ENCODE data around the gene TMEM164. TPM values are rescaled to one million over a fixed set of nuclear protein-coding genes. Genes with fewer than 3 reads are reported as not detected.

Gene TMEM164
- total RNA-seq, 6 experiments from 2014 or later: 1.3 to 7.9 (median 2.8) TPM

DNA sequence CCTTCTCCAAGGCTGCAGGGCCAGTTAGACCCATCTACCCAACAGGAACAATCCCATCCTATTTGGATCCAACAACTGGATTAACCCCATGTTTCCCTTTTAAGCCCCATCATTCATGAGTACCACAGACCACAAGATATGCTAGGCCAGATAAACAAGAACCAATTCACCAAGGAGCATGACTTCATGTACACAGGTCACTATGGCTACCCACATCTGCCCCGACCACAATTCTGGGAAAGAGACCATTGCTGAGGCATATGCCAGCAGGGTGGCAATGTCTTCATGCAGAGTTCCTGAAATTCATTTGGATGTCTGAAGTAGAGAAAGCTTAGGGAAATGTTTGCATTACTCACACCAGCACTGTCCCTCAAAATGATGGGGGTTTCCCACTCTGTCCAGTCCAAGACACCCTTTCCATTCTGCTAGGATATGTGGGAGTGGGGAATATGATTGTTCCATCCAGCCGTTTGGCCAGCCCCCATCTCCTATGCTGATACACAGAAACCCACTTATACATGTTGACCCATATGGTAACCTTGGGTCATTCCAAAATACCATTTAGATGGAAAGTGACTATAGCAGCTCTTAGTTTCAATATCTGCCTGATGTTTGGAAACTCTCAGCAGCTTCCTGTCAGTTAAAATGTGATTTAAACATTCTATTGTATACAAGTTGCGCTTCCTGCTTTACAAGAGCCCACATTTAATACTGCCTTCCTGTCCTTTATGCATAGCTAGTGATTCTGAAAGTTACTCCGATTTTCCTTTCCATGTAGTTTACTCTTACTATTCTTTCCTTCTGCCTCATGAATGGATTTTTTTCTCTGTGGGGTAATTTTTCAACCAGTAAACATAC lies 186.0 kb downstream of the TMEM164 start:
- WGBS (ENCODE audit: insufficient coverage, low coverage, low lambda C conversion rate, missing lambda C conversion rate): 58% methylated on average over 4 of the region's 4 CpGs
- no peaks in the 10 kb centered on the region for H3K27me3 ChIP-seq
- H3K4me1 ChIP-seq: no peaks in the 10 kb centered on the region
- intact Hi-C loops (cut with DNase I): no loop called here
- ATAC-seq (no peak), DNase-seq (no peak)
- no peak overlapping the region for H3K27ac ChIP-seq
- no peaks in the 10 kb centered on the region for H3K36me3 ChIP-seq
- no peaks in the 10 kb centered on the region for H3K9me3 ChIP-seq
- no peak overlapping the region for H3K4me3 ChIP-seq
- TF ChIP-seq, protein P1, sequence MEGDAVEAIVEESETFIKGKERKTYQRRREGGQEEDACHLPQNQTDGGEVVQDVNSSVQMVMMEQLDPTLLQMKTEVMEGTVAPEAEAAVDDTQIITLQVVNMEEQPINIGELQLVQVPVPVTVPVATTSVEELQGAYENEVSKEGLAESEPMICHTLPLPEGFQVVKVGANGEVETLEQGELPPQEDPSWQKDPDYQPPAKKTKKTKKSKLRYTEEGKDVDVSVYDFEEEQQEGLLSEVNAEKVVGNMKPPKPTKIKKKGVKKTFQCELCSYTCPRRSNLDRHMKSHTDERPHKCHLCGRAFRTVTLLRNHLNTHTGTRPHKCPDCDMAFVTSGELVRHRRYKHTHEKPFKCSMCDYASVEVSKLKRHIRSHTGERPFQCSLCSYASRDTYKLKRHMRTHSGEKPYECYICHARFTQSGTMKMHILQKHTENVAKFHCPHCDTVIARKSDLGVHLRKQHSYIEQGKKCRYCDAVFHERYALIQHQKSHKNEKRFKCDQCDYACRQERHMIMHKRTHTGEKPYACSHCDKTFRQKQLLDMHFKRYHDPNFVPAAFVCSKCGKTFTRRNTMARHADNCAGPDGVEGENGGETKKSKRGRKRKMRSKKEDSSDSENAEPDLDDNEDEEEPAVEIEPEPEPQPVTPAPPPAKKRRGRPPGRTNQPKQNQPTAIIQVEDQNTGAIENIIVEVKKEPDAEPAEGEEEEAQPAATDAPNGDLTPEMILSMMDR (IDR thresholded peaks at IDR 0.05): no peak
- no peak for TF ChIP-seq POLR2A (IDR thresholded peaks at IDR 0.05)

DNA sequence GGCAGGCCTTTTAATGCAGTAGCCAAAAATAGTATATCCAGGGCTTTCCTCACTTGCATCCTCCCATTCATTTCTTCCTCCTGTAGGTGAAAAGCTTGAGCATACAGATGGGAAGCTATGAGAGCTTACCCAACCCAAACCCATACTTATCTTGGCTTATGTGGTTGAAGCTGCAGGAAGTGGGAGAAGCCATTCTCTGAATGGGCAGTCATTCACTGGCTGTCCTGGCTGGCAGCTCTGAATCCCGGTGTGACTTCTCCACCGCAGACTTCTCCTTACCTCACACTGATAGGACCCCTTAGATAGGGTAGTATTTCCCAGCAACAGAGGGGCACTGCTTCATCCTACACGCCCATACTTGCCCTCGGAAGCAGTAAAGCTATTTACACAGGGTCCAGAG lies 189.6 kb downstream of the TMEM164 start:
- H3K4me3 ChIP-seq: no peak overlapping the region
- H3K9me3 ChIP-seq: no peaks in the 10 kb centered on the region
- 88% methylated on average over 2 of the region's 4 CpGs for WGBS (ENCODE audit: insufficient coverage, low coverage, low lambda C conversion rate, missing lambda C conversion rate)
- H3K27me3 ChIP-seq: no peaks in the 10 kb centered on the region
- ATAC-seq (no peak), DNase-seq (no peak)
- H3K4me1 ChIP-seq: no peaks in the 10 kb centered on the region
- intact Hi-C loops (cut with DNase I): no loop called here
- no peak for TF ChIP-seq POLR2A (IDR thresholded peaks at IDR 0.05)
- TF ChIP-seq, protein P1 (IDR thresholded peaks at IDR 0.05): no peak
- no peaks in the 10 kb centered on the region for H3K36me3 ChIP-seq
- no peak overlapping the region for H3K27ac ChIP-seq

DNA sequence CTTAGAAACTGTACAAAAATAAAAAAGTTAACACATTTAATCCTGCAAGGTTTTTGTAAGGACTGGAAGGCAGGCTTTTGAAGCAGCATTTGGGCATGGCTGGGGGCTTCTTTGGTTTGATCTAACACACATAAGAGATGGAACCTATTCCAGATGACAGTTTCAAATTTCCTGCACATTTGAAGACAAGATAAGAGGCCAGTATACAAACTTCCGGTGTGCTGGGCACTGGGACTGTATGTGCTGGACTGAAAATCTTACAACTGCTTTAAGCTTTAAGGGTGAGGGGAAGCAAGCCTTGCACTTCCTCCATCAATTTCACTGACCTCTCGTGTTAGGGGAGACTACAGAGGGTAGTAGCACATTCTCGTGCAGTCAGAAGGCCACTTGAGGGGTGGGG lies 192.1 kb downstream of the TMEM164 start:
- 53% methylated on average over 2 of the region's 3 CpGs for WGBS (ENCODE audit: insufficient coverage, low coverage, low lambda C conversion rate, missing lambda C conversion rate)
- no peak for TF ChIP-seq POLR2A (IDR thresholded peaks at IDR 0.05)
- TF ChIP-seq, protein P1 (IDR thresholded peaks at IDR 0.05): no peak
- ATAC-seq: no peak
- Histone ChIP-seq H3K27ac (no peak overlapping the region), H3K36me3 (no peaks in the 10 kb centered on the region), H3K4me3 (no peak overlapping the region), H3K9me3 (no peaks in the 10 kb centered on the region), H3K4me1 (no peaks in the 10 kb centered on the region), H3K27me3 (no peaks in the 10 kb centered on the region)
- intact Hi-C loops (cut with DNase I): no loop called here
- DNase-seq: no peak

DNA sequence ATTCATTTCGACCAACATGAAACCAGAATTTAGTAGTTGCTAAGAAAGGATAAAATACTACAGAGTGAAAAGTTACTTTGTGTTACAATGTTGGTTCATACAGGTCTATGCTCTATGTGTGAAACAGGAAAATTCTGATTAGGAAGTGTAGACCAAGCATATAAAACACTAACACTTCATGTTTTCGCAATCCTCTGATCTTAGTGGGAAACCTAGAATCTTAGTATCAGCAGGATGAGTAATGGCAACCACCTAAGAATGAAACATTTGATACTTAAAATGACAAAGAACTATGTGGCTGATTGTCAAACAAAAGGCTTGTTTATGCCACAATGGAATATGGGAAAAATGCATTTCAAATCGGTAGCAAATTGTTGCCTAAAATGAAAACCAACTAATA lies 198.9 kb downstream of the TMEM164 start:
- no peak for DNase-seq
- no peaks in the 10 kb centered on the region for H3K27me3 ChIP-seq
- TF ChIP-seq, protein P1 (IDR thresholded peaks at IDR 0.05): no peak
- TF ChIP-seq POLR2A (IDR thresholded peaks at IDR 0.05): no peak
- no peaks in the 10 kb centered on the region for H3K4me1 ChIP-seq
- WGBS (ENCODE audit: insufficient coverage, low coverage, low lambda C conversion rate, missing lambda C conversion rate): 72% methylated on average over 3 of the region's 3 CpGs
- H3K27ac ChIP-seq: no peak overlapping the region
- ATAC-seq: no peak
- no peaks in the 10 kb centered on the region for H3K9me3 ChIP-seq
- no peaks in the 10 kb centered on the region for H3K36me3 ChIP-seq
- H3K4me3 ChIP-seq: no peak overlapping the region
- intact Hi-C loops (cut with DNase I): no loop called here

Data from right lobe of liver (tissue), 6 donors.